Body of pancreas (tissue), 4 donors: ENCODE measurements around the gene MUC5B.

Experiments used
- CTCF ChIP-seq, 7 experiments: fragments of 450-650 bp in 4 of 7; fragments of 200-600 bp in 3 of 7; sonication (generic) in 3 of 7; IDR thresholded peaks; one replicate each; pipeline ENCODE4 v1.5.1; 2016 to 2019; ENCODE audit warnings: antibody characterized with exemption in 7 of 7
- POLR2A ChIP-seq, 3 donors: fragments of 450-650 bp; IDR thresholded peaks; one replicate each; pipeline ENCODE4 v1.6.1; 2016; ENCODE audit warnings: antibody characterized with exemption in 3 of 3, mild to moderate bottlenecking in 2 of 3

GRCh38 chr11:1292644-1293618 lies 70.1 kb downstream of the MUC5B start:
- no peak for TF ChIP-seq CTCF (IDR thresholded peaks at IDR 0.05)
- no peak for TF ChIP-seq POLR2A (IDR thresholded peaks at IDR 0.05)
